Keratinocyte (primary cell): Measurements from ENCODE around the gene CCT7.

Experiments
- EZH2 ChIP-seq: IDR thresholded peaks from one replicate; pipeline ENCODE4 v1.6.1; 2012; ENCODE audit warnings: inconsistent platforms, mild to moderate bottlenecking, low read length, moderate library complexity
- TF ChIP-seq, protein P1 (sequence below), 3 experiments: IDR thresholded peaks in 1 of 3; conservative IDR thresholded peaks in 1 of 3; optimal IDR thresholded peaks in 1 of 3; 2 replicates in 2 of 3; 3 replicates in 1 of 3; pipeline versions ENCODE3 to v1.5.1; 2011; ENCODE audit warnings: low read length in 3 of 3, mild to moderate bottlenecking in 3 of 3, moderate library complexity in 2 of 3, control low read depth in 1 of 3, inconsistent platforms in 1 of 3; ENCODE audit not compliant: insufficient read depth in 2 of 3; ENCODE audit errors: extremely low read depth in 1 of 3

DNA sequence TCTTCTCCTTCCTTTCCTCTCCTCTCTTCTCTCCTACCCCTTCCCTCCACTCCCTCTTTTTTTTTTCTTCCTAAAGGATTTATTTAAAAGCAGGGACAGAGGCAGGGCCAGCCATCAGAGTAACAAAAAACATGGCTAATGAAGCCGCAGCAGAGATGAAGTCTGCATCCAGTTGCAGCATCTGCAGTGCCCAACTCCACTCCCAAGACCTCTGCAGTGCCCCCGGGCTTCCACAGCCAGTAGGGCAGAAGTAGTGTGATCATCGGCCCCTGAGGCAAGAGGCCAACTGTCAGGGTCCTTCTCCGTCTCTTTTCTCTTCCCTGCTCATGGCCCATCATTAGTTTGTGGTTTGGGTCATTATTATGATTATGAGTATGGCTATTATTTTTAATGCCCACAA lies 63.5 kb downstream of the CCT7 start:
- TF ChIP-seq, protein P1, sequence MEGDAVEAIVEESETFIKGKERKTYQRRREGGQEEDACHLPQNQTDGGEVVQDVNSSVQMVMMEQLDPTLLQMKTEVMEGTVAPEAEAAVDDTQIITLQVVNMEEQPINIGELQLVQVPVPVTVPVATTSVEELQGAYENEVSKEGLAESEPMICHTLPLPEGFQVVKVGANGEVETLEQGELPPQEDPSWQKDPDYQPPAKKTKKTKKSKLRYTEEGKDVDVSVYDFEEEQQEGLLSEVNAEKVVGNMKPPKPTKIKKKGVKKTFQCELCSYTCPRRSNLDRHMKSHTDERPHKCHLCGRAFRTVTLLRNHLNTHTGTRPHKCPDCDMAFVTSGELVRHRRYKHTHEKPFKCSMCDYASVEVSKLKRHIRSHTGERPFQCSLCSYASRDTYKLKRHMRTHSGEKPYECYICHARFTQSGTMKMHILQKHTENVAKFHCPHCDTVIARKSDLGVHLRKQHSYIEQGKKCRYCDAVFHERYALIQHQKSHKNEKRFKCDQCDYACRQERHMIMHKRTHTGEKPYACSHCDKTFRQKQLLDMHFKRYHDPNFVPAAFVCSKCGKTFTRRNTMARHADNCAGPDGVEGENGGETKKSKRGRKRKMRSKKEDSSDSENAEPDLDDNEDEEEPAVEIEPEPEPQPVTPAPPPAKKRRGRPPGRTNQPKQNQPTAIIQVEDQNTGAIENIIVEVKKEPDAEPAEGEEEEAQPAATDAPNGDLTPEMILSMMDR (optimal IDR thresholded peaks at IDR 0.05 in 1 of 3, IDR thresholded peaks at IDR 0.05 in 1 of 3, conservative IDR thresholded peaks at IDR 0.05 in 1 of 3; ENCODE audit: extremely low read depth in 1 of 3, insufficient read depth in 2 of 3, low read length in 3 of 3): no peak
- TF ChIP-seq EZH2: no peak
